Stimulated activated CD4-positive, alpha-beta T cell treated with anti-CD3 and anti-CD28 coated beads, Interleukin-2, amount 100 ng/mL, for 4 hours (primary cell): Measurements from ENCODE around the gene MRPL50.
"Not testable (repeated sequence)": the region's sequence is repeated elsewhere in the genome, so short reads cannot be mapped to it uniquely, and the experiment has no call there.

Experiments used
- DNase-seq: peaks from one replicate; pipeline ENCODE4 v3.0.0-alpha.2; 2020; ENCODE audit warnings: low read depth

The MRPL50 gene

GRCh38 chr9:101417977-101418376 lies 19.6 kb upstream of the MRPL50 start:
- no peak for DNase-seq

DNA sequence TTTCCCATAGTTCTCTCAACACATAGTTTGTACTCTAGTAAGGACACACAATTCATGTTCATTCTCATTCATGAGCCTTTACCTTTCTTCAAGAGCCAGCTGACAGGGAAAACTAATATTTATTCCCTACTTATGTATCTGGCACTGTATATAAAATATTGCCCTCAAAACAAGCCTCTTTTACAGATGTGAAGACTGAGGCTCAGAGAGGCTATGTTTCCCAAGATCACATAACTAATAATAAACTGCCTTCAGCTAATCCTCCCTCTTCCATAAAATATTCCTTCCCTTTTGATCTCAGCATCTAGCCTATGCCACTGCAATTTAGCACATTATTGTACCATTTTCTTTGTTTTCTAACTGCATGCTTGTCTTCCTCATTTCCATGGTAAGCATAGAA lies 19.0 kb upstream of the MRPL50 start:
- no peak for DNase-seq

DNA sequence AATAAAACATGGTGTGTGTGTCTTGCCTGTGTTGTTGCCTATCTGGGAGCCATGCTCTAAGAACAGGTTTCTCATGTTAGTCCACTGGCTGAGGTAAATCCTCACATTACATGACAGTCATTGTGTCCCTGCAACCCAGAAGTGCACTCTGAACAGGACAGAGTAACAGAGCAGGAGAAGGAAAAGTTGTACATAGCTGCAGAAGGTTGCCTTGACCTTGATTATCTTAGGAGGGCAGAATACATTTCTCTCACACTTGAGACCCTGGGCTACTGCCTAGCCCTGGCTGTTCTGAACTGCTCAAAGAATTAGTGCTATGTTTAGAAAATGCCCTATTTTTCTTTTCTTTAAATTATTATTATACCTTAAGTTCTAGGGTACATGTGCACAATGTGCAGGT lies 17.2 kb upstream of the MRPL50 start:
- DNase-seq = no peak

- no peak for DNase-seq
Observed at GRCh38 chr9:101414839-101415238, 16.4 kb upstream of the MRPL50 start.

DNA sequence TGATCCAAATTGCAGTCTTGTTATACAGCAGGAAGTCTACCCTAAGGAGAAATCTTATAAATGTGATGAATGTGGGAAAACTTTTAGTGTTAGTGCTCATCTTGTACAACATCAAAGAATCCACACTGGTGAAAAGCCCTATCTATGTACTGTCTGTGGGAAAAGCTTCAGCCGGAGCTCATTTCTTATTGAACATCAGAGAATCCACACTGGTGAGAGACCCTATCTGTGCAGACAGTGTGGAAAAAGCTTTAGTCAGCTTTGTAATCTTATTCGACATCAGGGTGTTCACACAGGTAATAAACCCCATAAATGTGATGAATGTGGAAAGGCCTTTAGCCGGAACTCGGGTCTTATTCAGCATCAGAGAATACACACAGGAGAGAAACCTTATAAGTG lies 10.7 kb upstream of the MRPL50 start:
- no peak for DNase-seq

DNA sequence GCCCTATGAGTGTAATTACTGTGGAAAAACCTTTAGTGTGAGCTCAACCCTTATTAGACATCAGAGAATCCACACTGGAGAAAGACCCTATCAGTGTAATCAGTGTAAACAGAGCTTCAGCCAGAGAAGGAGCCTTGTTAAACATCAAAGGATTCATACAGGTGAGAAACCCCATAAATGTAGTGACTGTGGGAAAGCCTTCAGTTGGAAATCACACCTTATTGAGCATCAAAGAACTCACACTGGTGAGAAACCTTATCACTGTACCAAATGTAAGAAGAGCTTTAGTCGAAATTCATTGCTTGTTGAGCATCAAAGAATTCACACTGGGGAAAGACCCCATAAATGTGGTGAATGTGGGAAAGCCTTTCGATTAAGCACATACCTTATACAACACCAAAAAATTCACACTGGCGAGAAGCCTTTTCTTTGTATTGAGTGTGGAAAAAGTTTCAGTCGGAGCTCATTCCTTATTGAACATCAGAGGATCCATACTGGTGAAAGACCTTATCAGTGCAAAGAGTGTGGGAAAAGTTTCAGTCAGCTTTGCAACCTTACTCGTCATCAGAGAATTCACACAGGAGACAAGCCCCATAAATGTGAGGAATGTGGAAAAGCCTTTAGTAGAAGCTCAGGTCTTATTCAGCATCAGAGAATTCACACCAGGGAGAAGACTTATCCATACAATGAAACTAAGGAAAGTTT lies 10.1 kb upstream of the MRPL50 start:
- DNase-seq = no peak

- no peak for DNase-seq
Observed at GRCh38 chr9:101403516-101404285, 5.3 kb upstream of the MRPL50 start.

- no peak for DNase-seq
Observed at GRCh38 chr9:101400120-101400519, 1.7 kb upstream of the MRPL50 start.

DNA sequence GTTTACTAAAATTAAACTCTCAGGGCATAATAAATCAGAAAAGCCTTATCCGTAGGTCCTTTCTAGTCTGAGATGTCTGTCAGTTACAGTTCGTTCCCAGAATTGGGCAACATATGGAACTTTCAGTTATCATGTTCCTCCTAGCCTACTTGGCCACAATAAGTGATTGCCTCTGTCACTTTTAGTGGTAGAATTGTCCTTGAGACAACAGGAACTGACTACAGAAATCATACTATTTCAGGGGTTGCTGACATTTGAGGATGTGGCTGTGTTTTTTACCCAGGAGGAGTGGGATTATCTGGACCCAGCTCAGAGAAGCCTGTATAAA lies 1.2 kb upstream of the MRPL50 start:
- DNase-seq = no peak

- DNase-seq = no peak
Observed at GRCh38 chr9:101398930-101399642, 668 bp upstream of the MRPL50 start.

DNA sequence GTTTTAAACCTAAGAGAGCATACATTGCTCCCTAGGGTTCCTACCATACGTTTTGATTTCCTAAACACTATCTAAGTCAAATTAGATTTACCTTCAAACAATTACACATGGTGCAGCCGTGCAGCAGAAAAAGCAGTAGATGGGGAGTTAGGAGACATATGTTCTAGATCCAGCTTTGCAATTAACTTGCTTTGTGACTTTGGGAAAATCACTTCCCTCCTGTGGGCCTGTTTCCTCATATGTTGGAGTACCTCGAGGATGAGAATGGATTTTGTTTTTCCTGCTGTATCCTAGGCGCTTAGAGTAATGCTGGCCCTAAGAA lies 711 bp downstream of the MRPL50 start:
- DNase-seq = no peak

- no peak for DNase-seq
Observed at GRCh38 chr9:101394687-101395086, 3.7 kb downstream of the MRPL50 start.

DNA sequence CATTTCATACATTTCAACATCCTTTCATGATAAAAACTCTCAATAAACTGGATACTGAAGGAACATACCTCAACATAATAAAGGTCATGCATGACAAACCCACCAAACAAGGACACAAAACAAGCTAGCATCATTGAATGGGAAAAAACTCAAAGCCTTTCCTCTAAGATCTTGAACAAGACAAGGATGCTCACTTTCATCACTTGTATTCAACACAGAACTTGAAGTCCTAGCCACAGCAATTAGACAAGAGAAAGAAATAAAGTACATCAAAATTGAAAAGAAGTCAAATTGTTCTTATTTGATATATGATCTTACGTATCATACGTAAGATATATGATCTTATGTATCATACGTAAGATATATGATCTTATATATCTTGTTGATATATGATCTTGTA lies 5.3 kb downstream of the MRPL50 start:
- DNase-seq = no peak

- DNase-seq = no peak
Observed at GRCh38 chr9:101388507-101388993, 9.9 kb downstream of the MRPL50 start.

GRCh38 chr9:101387871-101388506 lies 10.4 kb downstream of the MRPL50 start:
- DNase-seq = no peak

- DNase-seq = not testable (repeated sequence)
Observed at GRCh38 chr9:101384873-101385536, 13.4 kb downstream of the MRPL50 start, which contains the start of gene BAAT. BAAT (minus strand) TSS chr9:101385006; CDS start chr9:101371404, 13,602 bp downstream.

GRCh38 chr9:101383361-101383760 lies 15.1 kb downstream of the MRPL50 start:
- no peak for DNase-seq

DNA sequence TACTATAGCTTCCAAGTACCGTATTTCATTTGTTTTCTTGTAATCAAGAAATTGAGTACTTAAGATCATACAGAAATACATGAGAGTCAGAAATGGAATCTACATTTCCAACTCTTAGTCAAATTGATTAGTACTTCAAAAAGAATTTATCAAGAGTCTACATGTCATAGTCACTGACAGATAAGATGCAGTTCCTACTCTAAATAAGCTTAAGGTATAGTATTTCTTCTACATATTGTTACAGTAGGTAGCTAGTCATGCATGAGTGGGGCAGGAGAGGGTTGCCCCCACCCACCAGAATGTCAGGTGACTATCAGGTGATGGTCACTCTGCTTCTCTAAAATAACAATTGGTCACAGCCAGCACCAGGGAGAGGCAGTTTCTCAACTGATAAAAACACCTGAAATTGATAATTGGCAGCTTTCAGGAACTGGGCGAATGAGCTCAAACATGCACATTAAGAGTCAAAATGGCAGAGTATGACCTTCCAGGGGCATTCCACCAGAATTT lies 16.5 kb downstream of the MRPL50 start:
- DNase-seq = no peak

DNA sequence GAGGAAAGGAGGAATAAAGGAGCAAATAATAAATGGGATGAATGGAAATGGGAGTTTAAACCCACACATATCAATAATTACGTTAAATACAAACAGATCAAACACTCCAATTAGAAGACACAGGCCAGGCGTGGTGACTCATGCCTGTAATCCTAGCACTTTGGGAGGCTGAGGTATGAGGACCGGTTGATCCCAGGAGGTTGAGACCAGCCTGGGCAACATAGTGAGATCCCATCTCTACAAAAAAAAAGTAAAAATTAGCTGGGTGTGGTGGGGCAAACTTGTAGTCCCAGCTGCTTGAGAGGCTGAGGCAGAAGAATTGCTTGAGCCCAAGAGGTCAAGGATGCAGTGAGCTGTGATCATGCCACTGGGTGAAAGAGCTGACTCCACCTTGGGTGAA lies 17.3 kb downstream of the MRPL50 start:
- DNase-seq = no peak

GRCh38 chr9:101380295-101380694 lies 18.1 kb downstream of the MRPL50 start:
- DNase-seq = no peak

- DNase-seq = no peak
Observed at GRCh38 chr9:101376111-101376848, 22.1 kb downstream of the MRPL50 start.
